ENCODE data around the gene GGA1. TPM values are rescaled to one million over a fixed set of nuclear protein-coding genes. Genes with fewer than 3 reads are reported as not detected.
"Not testable (repeated sequence)": the region's sequence is repeated elsewhere in the genome, so short reads cannot be mapped to it uniquely, and the experiment has no call there.

Gene GGA1
- total RNA-seq, 1 donor from 2014 or later = 64.8 TPM

- intact Hi-C loops (cut with DNase I) = no loop called here
- no peak for TF ChIP-seq CTCF (IDR thresholded peaks at IDR 0.05)
Observed at GRCh38 chr22:37654563-37655251, 46.1 kb downstream of the GGA1 start.

GRCh38 chr22:37655252-37655563 lies 46.6 kb downstream of the GGA1 start:
- intact Hi-C loops (cut with DNase I) = no loop called here
- Histone ChIP-seq H3K27ac (no peak overlapping the region), H3K9me3 (no peaks in the 10 kb centered on the region), H3K4me3 (no peak overlapping the region), H3K27me3 (ENCODE audit: low read depth) (no peaks in the 10 kb centered on the region), H3K36me3 (peaks cover 37% of the 10 kb centered on the region), H3K4me1 (peaks cover 19% of the 10 kb centered on the region)
- ATAC-seq = no peak
- no peak for DNase-seq
- no peak for TF ChIP-seq CTCF (IDR thresholded peaks at IDR 0.05)

More at GRCh38 chr22:37654563-37655251, 46.1 kb downstream of the GGA1 start:
- peaks cover 14% of the 10 kb centered on the region for H3K4me1 ChIP-seq
- no peaks in the 10 kb centered on the region for H3K27me3 ChIP-seq (ENCODE audit: low read depth)
- no peaks in the 10 kb centered on the region for H3K9me3 ChIP-seq
- peaks cover 42% of the 10 kb centered on the region for H3K36me3 ChIP-seq
- DNase-seq = no peak
- ATAC-seq = no peak
- no peak overlapping the region for H3K27ac ChIP-seq
- H3K4me3 ChIP-seq = no peak overlapping the region

- H3K9me3 ChIP-seq; intact Hi-C loops (cut with DNase I); H3K27me3 ChIP-seq (ENCODE audit: low read depth); ATAC-seq; DNase-seq; H3K4me3 ChIP-seq; H3K27ac ChIP-seq: not testable (repeated sequence)
- Histone ChIP-seq H3K36me3 (peaks cover 23% of the 10 kb centered on the region), H3K4me1 (peaks cover 31% of the 10 kb centered on the region)
Observed at GRCh38 chr22:37656583-37656982, 47.9 kb downstream of the GGA1 start.

- Histone ChIP-seq H3K9me3 (no peaks in the 10 kb centered on the region), H3K4me3 (peak overlapping the region; percentile 48), H3K27ac (peak overlapping the region; percentile 68), H3K27me3 (ENCODE audit: low read depth) (no peaks in the 10 kb centered on the region), H3K4me1 (peaks cover 39% of the 10 kb centered on the region), H3K36me3 (peaks cover 13% of the 10 kb centered on the region)
- ATAC-seq (no peak), DNase-seq (no peak)
- no peak for TF ChIP-seq CTCF (IDR thresholded peaks at IDR 0.05)
- intact Hi-C loops (cut with DNase I) = no loop called here
Observed at GRCh38 chr22:37657590-37658132, 49.0 kb downstream of the GGA1 start.

DNA sequence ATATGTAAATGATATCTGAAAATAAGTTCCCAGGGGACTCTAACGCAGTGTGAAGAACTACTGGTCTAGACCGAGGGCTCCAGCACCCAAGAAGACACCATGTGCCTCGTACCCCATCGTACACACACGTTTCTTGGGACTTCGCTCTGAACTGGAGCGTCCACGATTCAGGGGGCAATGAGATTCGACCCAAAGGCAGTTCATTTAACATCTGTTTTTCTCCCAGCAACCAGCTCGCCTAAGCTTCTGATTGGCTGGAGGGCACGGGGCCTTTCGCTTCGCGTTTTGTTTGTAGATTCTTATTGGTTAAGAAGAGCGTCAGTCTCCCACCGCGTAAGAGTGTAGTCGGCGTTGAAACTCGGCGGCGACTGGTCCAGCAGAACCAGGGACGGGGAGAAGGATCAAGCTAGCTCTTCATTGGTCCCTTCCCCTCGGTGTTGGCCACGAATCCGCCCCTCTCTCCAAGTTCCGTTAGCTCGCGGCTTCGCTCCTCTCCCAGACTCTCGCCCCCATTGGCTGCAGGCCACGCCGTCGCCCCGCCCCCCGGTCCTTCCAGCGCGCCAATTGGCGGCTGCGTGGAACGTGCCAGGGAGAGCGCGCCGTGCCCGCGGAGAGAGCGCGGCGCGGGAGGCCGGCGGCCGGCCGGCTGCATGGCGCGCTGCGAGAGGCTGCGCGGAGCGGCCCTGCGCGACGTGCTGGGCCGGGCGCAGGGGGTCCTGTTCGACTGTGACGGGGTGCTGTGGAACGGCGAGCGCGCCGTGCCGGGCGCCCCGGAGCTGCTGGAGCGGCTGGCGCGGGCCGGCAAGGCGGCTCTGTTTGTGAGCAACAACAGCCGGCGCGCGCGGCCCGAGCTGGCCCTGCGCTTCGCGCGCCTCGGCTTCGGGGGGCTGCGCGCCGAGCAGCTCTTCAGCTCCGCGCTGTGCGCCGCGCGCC lies 49.8 kb downstream of the GGA1 start, which contains the start of gene PDXP:
PDXP (plus strand) TSS at position 591 of the 933 bp plus-strand sequence; CDS start at position 651, 60 bp downstream.
- ATAC-seq (peak; percentile 98), DNase-seq (peak; percentile 99)
- Histone ChIP-seq H3K36me3 (peaks cover 6% of the 10 kb centered on the region), H3K4me1 (peaks cover 39% of the 10 kb centered on the region), H3K9me3 (no peaks in the 10 kb centered on the region), H3K4me3 (peak within 1 kb of the TSS; percentile 48), H3K27ac (peak within 1 kb of the TSS; percentile 68), H3K27me3 (ENCODE audit: low read depth) (no peaks in the 10 kb centered on the region)
- intact Hi-C loops (cut with DNase I) = no loop called here
- TF ChIP-seq CTCF (IDR thresholded peaks at IDR 0.05) = no peak
